Endothelial cell (in vitro differentiated cells): ENCODE data around the gene PTGFRN. TPM values are rescaled to one million over a fixed set of nuclear protein-coding genes. Genes with fewer than 3 reads are reported as not detected.

Experiments
- DNase-seq: peaks from one replicate; pipeline ENCODE4 v3.0.0; 2021; ENCODE audit warnings: low spot score
- H3K27ac Mint-ChIP-seq: one replicate; pipeline ENCODE4 v1.8.0; 2021; ENCODE audit warnings: mixed read lengths, inconsistent platforms; ENCODE audit not compliant: unreplicated experiment
- H3K27me3 Mint-ChIP-seq: one replicate; pipeline ENCODE4 v1.8.0; 2021; ENCODE audit warnings: mild to moderate bottlenecking, moderate library complexity, mixed read lengths, inconsistent platforms; ENCODE audit not compliant: unreplicated experiment
- H3K36me3 Mint-ChIP-seq: one replicate; pipeline ENCODE4 v1.8.0; 2021; ENCODE audit warnings: mild to moderate bottlenecking, low read depth, mixed read lengths, inconsistent platforms; ENCODE audit not compliant: unreplicated experiment
- H3K4me1 Mint-ChIP-seq: one replicate; pipeline ENCODE4 v1.8.0; 2021; ENCODE audit warnings: mild to moderate bottlenecking, mixed read lengths, inconsistent platforms; ENCODE audit not compliant: unreplicated experiment
- H3K4me3 Mint-ChIP-seq: one replicate; pipeline ENCODE4 v1.8.0; 2021; ENCODE audit warnings: mild to moderate bottlenecking, mixed read lengths, inconsistent platforms; ENCODE audit not compliant: unreplicated experiment
- H3K9me3 Mint-ChIP-seq: one replicate; pipeline ENCODE4 v1.8.0; 2021; ENCODE audit warnings: mixed read lengths, inconsistent platforms; ENCODE audit not compliant: unreplicated experiment
- CTCF ChIP-seq: fragments of 200-600 bp; sonication (generic); IDR thresholded peaks from one replicate; pipeline ENCODE4 v1.5.0; 2021; ENCODE audit warnings: antibody characterized with exemption; ENCODE audit not compliant: unreplicated experiment
- total RNA-seq: library from RNA; stranded (reverse); fragmentation: NEBNext Ultra II Directional; extraction: Animal tissue kit (Norgen Biotek cat#: 25700); gene quantifications from one replicate; pipeline ENCODE4 v1.2.1, GENCODE V29; 2021; ENCODE audit not compliant: unreplicated experiment

The PTGFRN gene
- total RNA-seq, 1 donor from 2014 or later = 23.7 TPM

GRCh38 chr1:116988248-116988647 lies 78.5 kb downstream of the PTGFRN start:
- H3K36me3 Mint-ChIP-seq = peaks cover 4% of the 10 kb centered on the region
- DNase-seq = no peak
- no peak overlapping the region for H3K27ac Mint-ChIP-seq
- peaks cover 8% of the 10 kb centered on the region for H3K4me1 Mint-ChIP-seq
- no peaks in the 10 kb centered on the region for H3K9me3 Mint-ChIP-seq
- no peak for TF ChIP-seq CTCF
- no peak overlapping the region for H3K4me3 Mint-ChIP-seq
- peaks cover 3% of the 10 kb centered on the region for H3K27me3 Mint-ChIP-seq

GRCh38 chr1:116988908-116989307 lies 79.2 kb downstream of the PTGFRN start:
- no peak for TF ChIP-seq CTCF
- H3K4me3 Mint-ChIP-seq = no peak overlapping the region
- H3K4me1 Mint-ChIP-seq = peaks cover 8% of the 10 kb centered on the region
- no peak for DNase-seq
- no peaks in the 10 kb centered on the region for H3K9me3 Mint-ChIP-seq
- peaks cover 4% of the 10 kb centered on the region for H3K36me3 Mint-ChIP-seq
- H3K27ac Mint-ChIP-seq = no peak overlapping the region
- H3K27me3 Mint-ChIP-seq = peaks cover 1% of the 10 kb centered on the region

- no peaks in the 10 kb centered on the region for H3K9me3 Mint-ChIP-seq
- TF ChIP-seq CTCF = no peak
- no peak overlapping the region for H3K4me3 Mint-ChIP-seq
- peaks cover 1% of the 10 kb centered on the region for H3K27me3 Mint-ChIP-seq
- H3K36me3 Mint-ChIP-seq = peaks cover 4% of the 10 kb centered on the region
- H3K4me1 Mint-ChIP-seq = peaks cover 8% of the 10 kb centered on the region
- no peak for DNase-seq
- H3K27ac Mint-ChIP-seq = no peak overlapping the region
Observed at GRCh38 chr1:116989835-116990234, 80.1 kb downstream of the PTGFRN start.

- Mint-ChIP-seq H3K4me1 (peaks cover 13% of the 10 kb centered on the region), H3K36me3 (peaks cover 4% of the 10 kb centered on the region), H3K9me3 (peaks cover 5% of the 10 kb centered on the region), H3K27ac (no peak overlapping the region), H3K27me3 (peaks cover 1% of the 10 kb centered on the region), H3K4me3 (no peak overlapping the region)
- no peak for TF ChIP-seq CTCF
- DNase-seq = no peak
Observed at GRCh38 chr1:116990612-116991151, 81.0 kb downstream of the PTGFRN start.

- Mint-ChIP-seq H3K36me3 (peaks cover 4% of the 10 kb centered on the region), H3K4me1 (peaks cover 17% of the 10 kb centered on the region), H3K27ac (no peak overlapping the region), H3K27me3 (peaks cover 1% of the 10 kb centered on the region), H3K4me3 (no peak overlapping the region), H3K9me3 (peaks cover 5% of the 10 kb centered on the region)
- no peak for TF ChIP-seq CTCF
- DNase-seq = no peak
Observed at GRCh38 chr1:116991171-116991845, 81.6 kb downstream of the PTGFRN start.
